Measurements from ENCODE around the gene CHST13. TPM values are rescaled to one million over a fixed set of nuclear protein-coding genes. Genes with fewer than 3 reads are reported as not detected.

CHST13 gene
- total and polyA plus RNA-seq, 2 donors (not counting 3 experiments of a cell fraction or from before 2014, with no cell fraction given), result 0.04 TPM; not detected in 1

DNA sequence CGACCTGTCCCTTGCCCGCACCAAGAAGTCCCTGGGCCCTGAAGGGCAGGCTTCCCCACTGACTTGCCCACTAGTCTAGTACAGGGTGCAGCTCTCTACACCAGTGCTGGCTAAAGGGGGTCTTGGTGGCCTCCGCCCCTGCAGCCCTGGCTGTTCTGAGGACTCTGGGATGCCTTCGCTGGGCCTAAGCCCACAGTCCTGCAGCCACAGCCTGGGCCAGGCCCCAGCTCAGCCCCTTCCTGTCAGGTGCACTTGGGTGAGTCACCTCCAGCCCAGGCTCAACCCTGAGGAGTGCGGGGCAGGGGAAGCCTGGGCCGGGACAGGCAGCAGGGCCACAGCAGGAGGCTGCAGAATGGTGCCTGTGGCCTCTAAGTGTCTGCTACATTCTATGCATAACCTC is 33.8 kb downstream of the CHST13 start:
- no peak overlapping the region for H3K9ac ChIP-seq (replicated peaks; ENCODE audit: extremely low read depth, insufficient read depth, low read length)
- no peaks in the 10 kb centered on the region for H3K79me2 ChIP-seq (ENCODE audit: control insufficient read depth, insufficient read depth, low read length)
- DNase-seq (ENCODE audit: low read depth, low spot score) (no peak), FAIRE-seq (no peak)
- POLR2A ChIA-PET, result no interaction called here
- no peak overlapping the region for H2AFZ ChIP-seq (ENCODE audit: low read depth, low read length)
- H3K27ac ChIP-seq (ENCODE audit: insufficient read depth, low read depth, low read length), result no peak overlapping the region
- peaks cover 0 to 18% of the 10 kb centered on the region in 2 experiments for H3K27me3 ChIP-seq (ENCODE audit: control insufficient read depth in 2 of 2, insufficient read depth in 2 of 2, low read length in 2 of 2)
- dilution Hi-C loops (cut with MboI; ENCODE audit: extremely low pct_ligation_motif_present, low sequenced_read_pairs), result no loop called here
- intact Hi-C loops (cut with micrococcal nuclease), result no loop called here
- H3K9me1 ChIP-seq (replicated peaks; ENCODE audit: control insufficient read depth, extremely low read depth, insufficient read depth, low read length), result no peaks in the 10 kb centered on the region
- no peak overlapping the region for H3K4me3 ChIP-seq (replicated peaks in 1 of 3; ENCODE audit: insufficient read depth in 1 of 3, low read depth in 1 of 3, low read length in 3 of 3)
- no peaks in the 10 kb centered on the region for H3K4me1 ChIP-seq (ENCODE audit: control insufficient read depth, extremely low read depth, insufficient read depth, low read length)
- CTCF ChIA-PET, result no interaction called here
- TF ChIP-seq FOS (IDR thresholded peaks at IDR 0.05; ENCODE audit: borderline replicate concordance, insufficient read depth, low read length) (no peak), MYC (IDR thresholded peaks at IDR 0.05; ENCODE audit: low read depth, low read length) (no peak), POLR2A (IDR thresholded peaks at IDR 0.05; ENCODE audit: low read depth, low read length) (no peak), EZH2 (IDR thresholded peaks at IDR 0.05; ENCODE audit: borderline replicate concordance, low read depth, low read length, severe bottlenecking) (no peak), POLR2AphosphoS5 (IDR thresholded peaks at IDR 0.05; ENCODE audit: insufficient read depth, low read depth, low read length) (no peak), JUN (IDR thresholded peaks at IDR 0.05; ENCODE audit: borderline replicate concordance, insufficient read depth, insufficient read length, low read depth) (no peak)
- TF ChIP-seq, protein P1, sequence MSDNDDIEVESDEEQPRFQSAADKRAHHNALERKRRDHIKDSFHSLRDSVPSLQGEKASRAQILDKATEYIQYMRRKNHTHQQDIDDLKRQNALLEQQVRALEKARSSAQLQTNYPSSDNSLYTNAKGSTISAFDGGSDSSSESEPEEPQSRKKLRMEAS (IDR thresholded peaks at IDR 0.05; ENCODE audit: insufficient read depth, insufficient read length), result no peak
- TF ChIP-seq, protein P2, sequence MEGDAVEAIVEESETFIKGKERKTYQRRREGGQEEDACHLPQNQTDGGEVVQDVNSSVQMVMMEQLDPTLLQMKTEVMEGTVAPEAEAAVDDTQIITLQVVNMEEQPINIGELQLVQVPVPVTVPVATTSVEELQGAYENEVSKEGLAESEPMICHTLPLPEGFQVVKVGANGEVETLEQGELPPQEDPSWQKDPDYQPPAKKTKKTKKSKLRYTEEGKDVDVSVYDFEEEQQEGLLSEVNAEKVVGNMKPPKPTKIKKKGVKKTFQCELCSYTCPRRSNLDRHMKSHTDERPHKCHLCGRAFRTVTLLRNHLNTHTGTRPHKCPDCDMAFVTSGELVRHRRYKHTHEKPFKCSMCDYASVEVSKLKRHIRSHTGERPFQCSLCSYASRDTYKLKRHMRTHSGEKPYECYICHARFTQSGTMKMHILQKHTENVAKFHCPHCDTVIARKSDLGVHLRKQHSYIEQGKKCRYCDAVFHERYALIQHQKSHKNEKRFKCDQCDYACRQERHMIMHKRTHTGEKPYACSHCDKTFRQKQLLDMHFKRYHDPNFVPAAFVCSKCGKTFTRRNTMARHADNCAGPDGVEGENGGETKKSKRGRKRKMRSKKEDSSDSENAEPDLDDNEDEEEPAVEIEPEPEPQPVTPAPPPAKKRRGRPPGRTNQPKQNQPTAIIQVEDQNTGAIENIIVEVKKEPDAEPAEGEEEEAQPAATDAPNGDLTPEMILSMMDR (IDR thresholded peaks at IDR 0.05; ENCODE audit: extremely low read depth in 1 of 2, insufficient read depth in 1 of 2, low read depth in 1 of 2, low read length in 2 of 2), result no peak
- H3K4me2 ChIP-seq (ENCODE audit: insufficient read depth, low read length), result no peak overlapping the region
- H3K36me3 ChIP-seq (ENCODE audit: control insufficient read depth in 2 of 2, extremely low read depth in 1 of 2, insufficient read depth in 2 of 2, low read length in 2 of 2), result no peaks in the 10 kb centered on the region
- no TSS peak for BruUV-seq (replicated peaks)
- H3K9me3 ChIP-seq (replicated peaks; ENCODE audit: control insufficient read depth, insufficient read depth, low read length), result no peaks in the 10 kb centered on the region
- H4K20me1 ChIP-seq (replicated peaks; ENCODE audit: control insufficient read depth, extremely low read depth, insufficient read depth, low read length), result no peaks in the 10 kb centered on the region

Data from endothelial cell of umbilical vein (primary cell).